ENCODE results near the gene TMED3. TPM values are rescaled to one million over a fixed set of nuclear protein-coding genes. Genes with fewer than 3 reads are reported as not detected.

TMED3 gene
- total RNA-seq, 1 experiment from 2014 or later = 58.6 TPM

DNA sequence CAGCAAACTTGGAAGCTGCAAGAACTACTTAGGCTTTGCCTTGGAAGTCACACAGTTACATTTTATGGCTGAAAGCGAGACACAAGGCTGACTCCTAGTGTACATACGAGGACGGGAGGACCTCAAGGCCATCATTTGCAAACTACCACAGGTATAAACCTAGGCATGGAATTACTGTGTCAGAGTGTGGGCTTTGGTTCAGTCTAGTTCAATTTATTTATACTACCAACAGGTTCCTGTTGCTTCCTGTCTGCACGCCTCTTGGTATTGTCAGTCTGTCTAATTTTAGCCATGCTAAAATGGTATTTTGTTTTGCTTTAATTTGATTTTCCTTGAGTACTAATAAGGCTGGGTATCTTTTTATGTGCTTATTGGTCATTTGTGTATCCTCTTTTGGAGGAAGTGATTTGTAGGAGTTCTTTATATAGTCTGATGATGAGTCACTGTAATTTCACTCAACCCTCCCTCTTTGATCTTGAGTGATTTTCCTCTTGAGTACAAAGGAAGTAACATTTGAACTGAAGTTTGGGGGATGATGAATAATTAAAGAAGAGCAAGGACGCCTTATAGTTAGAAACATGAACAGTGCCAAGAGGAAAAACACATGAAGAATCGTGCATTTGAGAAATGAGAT is 20.2 kb upstream of the TMED3 start:
- POLR2A ChIA-PET (ENCODE audit: unreplicated experiment) = no interaction called here
- DNase-seq = no peak
- BruUV-seq (replicated peaks) = no TSS peak

GRCh38 chr15:79292011-79292410 is 18.9 kb upstream of the TMED3 start:
- no peak overlapping the region for H2AFZ ChIP-seq
- TF ChIP-seq EZH2 (IDR thresholded peaks at IDR 0.05; ENCODE audit: low read depth) (no peak), CTCF (conservative IDR thresholded peaks at IDR 0.05) (no peak)
- POLR2A ChIA-PET (ENCODE audit: unreplicated experiment) = no interaction called here
- no peak overlapping the region for H3K27ac ChIP-seq
- H4K20me1 ChIP-seq (ENCODE audit: insufficient read depth) = no peaks in the 10 kb centered on the region
- H3F3A ChIP-seq (ENCODE audit: insufficient read depth, low read depth) = no peaks in the 10 kb centered on the region
- H3K4me2 ChIP-seq = no peak overlapping the region
- H3K9me3 ChIP-seq (ENCODE audit: insufficient read depth, low read depth) = no peaks in the 10 kb centered on the region
- peaks cover 50% of the 10 kb centered on the region for H3K27me3 ChIP-seq (ENCODE audit: insufficient read depth, low read depth)
- H3K36me3 ChIP-seq (ENCODE audit: low read depth) = no peaks in the 10 kb centered on the region
- DNase-seq = no peak
- H3K9me2 ChIP-seq (ENCODE audit: insufficient read depth) = no peaks in the 10 kb centered on the region
- H3K4me1 ChIP-seq (replicated peaks; ENCODE audit: insufficient read depth) = no peaks in the 10 kb centered on the region
- H3K79me2 ChIP-seq (ENCODE audit: low read depth) = no peaks in the 10 kb centered on the region
- CTCF ChIA-PET = no interaction called here
- H3K4me3 ChIP-seq = no peak overlapping the region
- intact Hi-C loops (cut with micrococcal nuclease; ENCODE audit: unreplicated experiment) = no loop called here
- no TSS peak for BruUV-seq (replicated peaks)

More for the DNA sequence above, 20.2 kb upstream of the TMED3 start:
- no peak overlapping the region for H3K4me3 ChIP-seq
- no peak overlapping the region for H2AFZ ChIP-seq
- no peaks in the 10 kb centered on the region for H3K9me3 ChIP-seq (ENCODE audit: insufficient read depth, low read depth)
- H3K9me2 ChIP-seq (ENCODE audit: insufficient read depth) = no peaks in the 10 kb centered on the region; the same call in 1 of the 2 replicates
- CTCF ChIA-PET = no interaction called here
- H3K27ac ChIP-seq = no peak overlapping the region
- no peak for TF ChIP-seq CTCF (conservative IDR thresholded peaks at IDR 0.05)
- TF ChIP-seq EZH2 (IDR thresholded peaks at IDR 0.05; ENCODE audit: low read depth) = no peak
- H3F3A ChIP-seq (ENCODE audit: insufficient read depth, low read depth) = no peaks in the 10 kb centered on the region
- no peaks in the 10 kb centered on the region for H3K36me3 ChIP-seq (ENCODE audit: low read depth)
- H3K4me1 ChIP-seq (replicated peaks; ENCODE audit: insufficient read depth) = no peaks in the 10 kb centered on the region
- H3K4me2 ChIP-seq = no peak overlapping the region
- intact Hi-C loops (cut with micrococcal nuclease; ENCODE audit: unreplicated experiment) = no loop called here
- no peaks in the 10 kb centered on the region for H3K79me2 ChIP-seq (ENCODE audit: low read depth)
- H4K20me1 ChIP-seq (ENCODE audit: insufficient read depth) = no peaks in the 10 kb centered on the region
- peaks cover 53% of the 10 kb centered on the region for H3K27me3 ChIP-seq (ENCODE audit: insufficient read depth, low read depth)

- Histone ChIP-seq H3F3A (ENCODE audit: insufficient read depth, low read depth) (no peaks in the 10 kb centered on the region), H3K4me3 (no peak overlapping the region), H4K20me1 (ENCODE audit: insufficient read depth) (no peaks in the 10 kb centered on the region), H3K4me1 (replicated peaks; ENCODE audit: insufficient read depth) (no peaks in the 10 kb centered on the region), H3K27me3 (ENCODE audit: insufficient read depth, low read depth) (peaks cover 56% of the 10 kb centered on the region), H3K36me3 (ENCODE audit: low read depth) (no peaks in the 10 kb centered on the region), H3K4me2 (no peak overlapping the region), H3K27ac (no peak overlapping the region), H3K9me3 (ENCODE audit: insufficient read depth, low read depth) (no peaks in the 10 kb centered on the region), H3K79me2 (ENCODE audit: low read depth) (no peaks in the 10 kb centered on the region), H3K9me2 (ENCODE audit: insufficient read depth) (no peaks in the 10 kb centered on the region), H2AFZ (no peak overlapping the region)
- BruUV-seq (replicated peaks) = no TSS peak
- TF ChIP-seq CTCF (conservative IDR thresholded peaks at IDR 0.05) (no peak), EZH2 (IDR thresholded peaks at IDR 0.05; ENCODE audit: low read depth) (no peak)
- no peak for DNase-seq
- ChIA-PET CTCF (no interaction called here), POLR2A (ENCODE audit: unreplicated experiment) (no interaction called here)
- intact Hi-C loops (cut with micrococcal nuclease; ENCODE audit: unreplicated experiment) = no loop called here
Observed at GRCh38 chr15:79294075-79294474, 16.8 kb upstream of the TMED3 start.

Measured in PC-9 (cell line).